Measurements from ENCODE around the gene ADAMTS9. TPM values are rescaled to one million over a fixed set of nuclear protein-coding genes. Genes with fewer than 3 reads are reported as not detected.

The ADAMTS9 gene
- total and polyA plus RNA-seq, 10 of the 15 experiments (the other 5 are each of a cell fraction or from before 2014, with no cell fraction given), result 0.08 TPM; not detected in 9

GRCh38 chr3:64676831-64677230 is 11.0 kb downstream of the ADAMTS9 start:
- 61% methylated on average over 2 of the region's 2 CpGs for WGBS (ENCODE audit: insufficient coverage, insufficient replicate concordance, low lambda C conversion rate, missing lambda C conversion rate)
- DNase-seq (ENCODE audit: low read depth, low spot score) (no peak), ATAC-seq (no peak), FAIRE-seq (no peak)
- Histone ChIP-seq H3K27ac (ENCODE audit: control insufficient read depth, insufficient read depth) (no peak overlapping the region), H3K79me2 (ENCODE audit: control insufficient read depth, insufficient read depth, low read length) (no peaks in the 10 kb centered on the region), H3K27me3 (replicated peaks in 1 of 2; ENCODE audit: control insufficient read depth in 2 of 2, insufficient read depth in 2 of 2, low read length in 1 of 2) (no peaks in the 10 kb centered on the region), H2AFZ (ENCODE audit: control insufficient read depth, low read depth, low read length) (no peak overlapping the region), H3K4me1 (ENCODE audit: control insufficient read depth, insufficient read depth, low read length) (no peaks in the 10 kb centered on the region), H3K4me2 (ENCODE audit: control insufficient read depth, insufficient read depth) (no peak overlapping the region), H3K9ac (ENCODE audit: control insufficient read depth, insufficient read depth, low read length) (no peak overlapping the region), H3K4me3 (no peak overlapping the region), H4K20me1 (ENCODE audit: control insufficient read depth, insufficient read depth) (no peaks in the 10 kb centered on the region), H3K36me3 (ENCODE audit: control insufficient read depth in 2 of 2, insufficient read depth in 2 of 2, low read length in 1 of 2) (no peaks in the 10 kb centered on the region), H3K9me3 (replicated peaks; ENCODE audit: control insufficient read depth, insufficient read depth, low read length) (no peaks in the 10 kb centered on the region)
- in situ Hi-C loops (cut with MboI) (no loop called here), intact Hi-C loops (cut with micrococcal nuclease; ENCODE audit: unreplicated experiment) (no loop called here)
- ChIA-PET SMC1A (ENCODE audit: uncharacterized antibody, unreplicated experiment) (no interaction called here), CTCF (no interaction called here), POLR2A (no interaction called here), RAD21 (ENCODE audit: unreplicated experiment) (no interaction called here)
- TF ChIP-seq REST (IDR thresholded peaks at IDR 0.05; ENCODE audit: low read depth, low read length) (no peak), ESRRA (IDR thresholded peaks at IDR 0.05; ENCODE audit: low read length) (no peak), BACH1 (IDR thresholded peaks at IDR 0.05; ENCODE audit: borderline replicate concordance) (no peak), HCFC1 (IDR thresholded peaks at IDR 0.05; ENCODE audit: low read length) (no peak), RB1 (IDR thresholded peaks at IDR 0.05; ENCODE audit: borderline replicate concordance) (no peak), PRDM15 (CRISPR knock-in tag; IDR thresholded peaks at IDR 0.05) (no peak), IKZF1 (conservative IDR thresholded peaks at IDR 0.05) (no peak)
- BruUV-seq (replicated peaks), result no TSS peak
